IMR-90 (cell line): ENCODE data around the gene OGFOD2. TPM values are rescaled to one million over a fixed set of nuclear protein-coding genes. Genes with fewer than 3 reads are reported as not detected.

Experiments
- ATAC-seq: fragments of 200-7000 bp; cut with Tn5 transposase; 2 replicates; pipeline ENCODE4 v1.9.1; 2020; ENCODE audit warnings: low read depth, mild to moderate bottlenecking, moderate library complexity
- BruUV-seq: library from RNA; stranded (reverse); fragments of 400-500 nt; replicated peaks from 2 replicates; lab custom pipeline; 2021; lab: Mats Ljungman, UMichigan
- CTCF ChIA-PET: fragments of 300-600 bp; formaldehyde crosslinking; extraction: SDS; loops from one replicate; lab custom pipeline; 2021; ENCODE audit warnings: antibody characterized with exemption; lab: Yijun Ruan, JAX
- POLR2A ChIA-PET: fragments of 300-600 bp; sonication (Branson Sonifier 250); formaldehyde crosslinking; loops from one replicate; lab custom pipeline; 2022; ENCODE audit warnings: antibody characterized with exemption; ENCODE audit not compliant: unreplicated experiment; lab: Charles Lee
- DNase-seq: peaks from one replicate; pipeline ENCODE4 v3.0.0; 2013
- H2AFZ ChIP-seq: replicated peaks from 2 replicates; pipeline ENCODE3; 2013; ENCODE audit warnings: low read length, mild to moderate bottlenecking; ENCODE audit not compliant: poor library complexity
- H2AK5ac ChIP-seq: 2 replicates; pipeline ENCODE4 v1.6.1; 2013; ENCODE audit warnings: low read depth, low read length, inconsistent platforms
- H2AK9ac ChIP-seq: replicated peaks from 2 replicates; pipeline ENCODE3; 2013; ENCODE audit warnings: mild to moderate bottlenecking, low read depth, low read length, moderate library complexity; ENCODE audit not compliant: poor library complexity
- H2BK120ac ChIP-seq: 2 replicates; pipeline ENCODE4 v1.6.1; 2013; ENCODE audit warnings: low read depth, low read length, inconsistent platforms
- H2BK15ac ChIP-seq: 3 replicates; pipeline ENCODE4 v1.6.1; 2013; ENCODE audit warnings: low read depth, low read length, inconsistent platforms
- H2BK20ac ChIP-seq: 2 replicates; pipeline ENCODE4 v1.6.1; 2013; ENCODE audit warnings: low read depth, mild to moderate bottlenecking, inconsistent platforms, low read length, moderate library complexity
- H2BK5ac ChIP-seq: 2 replicates; pipeline ENCODE4 v1.6.1; 2013; ENCODE audit warnings: mild to moderate bottlenecking, low read depth, low read length, inconsistent platforms; ENCODE audit not compliant: poor library complexity, severe bottlenecking
- H3K14ac ChIP-seq: replicated peaks from 2 replicates; pipeline ENCODE4 v1.6.1; 2013; ENCODE audit warnings: low read depth, low read length, inconsistent platforms
- H3K18ac ChIP-seq: 2 replicates; pipeline ENCODE4 v1.6.1; 2013; ENCODE audit warnings: low read depth, low read length, control low read depth
- H3K23ac ChIP-seq: 2 replicates; pipeline ENCODE4 v1.6.1; 2013; ENCODE audit warnings: low read depth, low read length, inconsistent platforms
- H3K27ac ChIP-seq: 2 replicates; pipeline ENCODE4 v1.5.1; 2013; ENCODE audit warnings: mild to moderate bottlenecking, control low read depth, low read length; ENCODE audit not compliant: insufficient read depth
- H3K27me3 ChIP-seq: 2 replicates; pipeline ENCODE4 v1.6.1; 2013; ENCODE audit warnings: low read length; ENCODE audit not compliant: control insufficient read depth, insufficient read depth
- H3K36me3 ChIP-seq: 2 replicates; pipeline ENCODE4 v1.6.1; 2013; ENCODE audit warnings: low read length, mixed read lengths; ENCODE audit not compliant: control insufficient read depth, insufficient read depth
- H3K4ac ChIP-seq: 2 replicates; pipeline ENCODE4 v1.6.1; 2013; ENCODE audit warnings: low read depth, low read length, inconsistent platforms
- H3K4me1 ChIP-seq: 2 replicates; pipeline ENCODE4 v1.6.1; 2013; ENCODE audit warnings: low read length, mixed read lengths; ENCODE audit not compliant: control insufficient read depth, insufficient read depth
- H3K4me2 ChIP-seq: 2 replicates; pipeline ENCODE4 v1.6.1; 2013; ENCODE audit warnings: low read depth, mild to moderate bottlenecking, control low read depth, low read length, moderate library complexity
- H3K4me3 ChIP-seq: 2 replicates; pipeline ENCODE4 v1.5.1; 2013; ENCODE audit warnings: low read depth, mild to moderate bottlenecking, control low read depth, low read length, moderate library complexity; ENCODE audit not compliant: insufficient read depth
- H3K56ac ChIP-seq: 2 replicates; pipeline ENCODE4 v1.6.1; 2013; ENCODE audit warnings: low read length, inconsistent platforms; ENCODE audit not compliant: insufficient read depth; ENCODE audit errors: extremely low read depth
- H3K79me1 ChIP-seq, 2 experiments: 2 replicates each; pipeline ENCODE4 v1.6.1; 2013; ENCODE audit warnings: low read length in 2 of 2, inconsistent platforms in 1 of 2, low read depth in 1 of 2
- H3K9ac ChIP-seq: 2 replicates; pipeline ENCODE4 v1.6.1; 2013; ENCODE audit warnings: low read depth, low read length, control low read depth
- H3K9me1 ChIP-seq: 2 replicates; pipeline ENCODE4 v1.6.1; 2013; ENCODE audit warnings: low read length, inconsistent platforms; ENCODE audit not compliant: insufficient read depth
- H3K9me3 ChIP-seq: 2 replicates; pipeline ENCODE4 v1.6.1; 2013; ENCODE audit warnings: low read length; ENCODE audit not compliant: control insufficient read depth, insufficient read depth
- H4K20me1 ChIP-seq: 2 replicates; pipeline ENCODE4 v1.6.1; 2013; ENCODE audit warnings: low read length, inconsistent platforms; ENCODE audit not compliant: insufficient read depth
- H4K5ac ChIP-seq: 2 replicates; pipeline ENCODE4 v1.6.1; 2013; ENCODE audit warnings: mild to moderate bottlenecking, low read depth, low read length, control low read depth
- H4K8ac ChIP-seq, 2 experiments: 2 replicates each; pipeline ENCODE4 v1.6.1; 2013; ENCODE audit warnings: low read depth in 2 of 2, low read length in 2 of 2, control low read depth in 1 of 2, inconsistent platforms in 1 of 2
- H4K91ac ChIP-seq: 2 replicates; pipeline ENCODE4 v1.6.1; 2013; ENCODE audit warnings: low read depth, low read length, inconsistent platforms; ENCODE audit not compliant: insufficient read depth
- BHLHE40 ChIP-seq: fragments of 150-350 bp; IDR thresholded peaks from 2 replicates; pipeline ENCODE4 v1.6.1; 2016; ENCODE audit warnings: mild to moderate bottlenecking, low read depth, low read length
- CEBPB ChIP-seq: IDR thresholded peaks from 2 replicates; pipeline ENCODE4 v1.6.1; 2012; ENCODE audit warnings: low read depth, low read length, improper control_type of control experiment
- CHD1 ChIP-seq: IDR thresholded peaks from 2 replicates; pipeline ENCODE4 v1.6.1; 2012; ENCODE audit warnings: low read depth, low read length, improper control_type of control experiment
- CTCF ChIP-seq: conservative IDR thresholded peaks from 2 replicates; pipeline ENCODE4 v1.5.1; 2012; ENCODE audit warnings: mild to moderate bottlenecking, low read depth, low read length, improper control_type of control experiment
- ELK1 ChIP-seq: fragments of 150-350 bp; IDR thresholded peaks from 2 replicates; pipeline ENCODE4 v1.6.1; 2016; ENCODE audit warnings: low read depth, mild to moderate bottlenecking, low read length, moderate library complexity, borderline replicate concordance
- FOS ChIP-seq: fragments of 150-350 bp; IDR thresholded peaks from 2 replicates; pipeline ENCODE4 v1.6.1; 2016; ENCODE audit warnings: low read depth, low read length
- MAFK ChIP-seq: IDR thresholded peaks from 2 replicates; pipeline ENCODE4 v1.6.1; 2012; ENCODE audit warnings: low read depth, low read length, improper control_type of control experiment
- MAZ ChIP-seq: IDR thresholded peaks from 2 replicates; pipeline ENCODE4 v1.6.1; 2012; ENCODE audit warnings: low read depth, mild to moderate bottlenecking, low read length, improper control_type of control experiment, moderate library complexity, borderline replicate concordance
- MXI1 ChIP-seq: IDR thresholded peaks from 2 replicates; pipeline ENCODE4 v1.6.1; 2012; ENCODE audit warnings: low read depth, mild to moderate bottlenecking, low read length, moderate library complexity, borderline replicate concordance
- NFE2L2 ChIP-seq: fragments of 150-350 bp; IDR thresholded peaks from 2 replicates; pipeline ENCODE4 v1.6.1; 2016; ENCODE audit warnings: low read depth, mild to moderate bottlenecking, low read length
- POLR2A ChIP-seq: IDR thresholded peaks from 2 replicates; pipeline ENCODE4 v1.6.1; 2012; ENCODE audit warnings: mild to moderate bottlenecking, low read depth, low read length
- RAD21 ChIP-seq: IDR thresholded peaks from 2 replicates; pipeline ENCODE4 v1.6.1; 2012; ENCODE audit warnings: low read length, improper control_type of control experiment
- RCOR1 ChIP-seq: IDR thresholded peaks from 2 replicates; pipeline ENCODE4 v1.6.1; 2012; ENCODE audit warnings: mild to moderate bottlenecking, low read length, improper control_type of control experiment; ENCODE audit not compliant: insufficient replicate concordance
- RFX5 ChIP-seq: IDR thresholded peaks from 2 replicates; pipeline ENCODE4 v1.8.0; 2012; ENCODE audit warnings: low read depth, mild to moderate bottlenecking, low read length, moderate library complexity
- SMC3 ChIP-seq: fragments of 150-350 bp; IDR thresholded peaks from 2 replicates; pipeline ENCODE4 v1.6.1; 2016; ENCODE audit warnings: low read depth, mild to moderate bottlenecking, antibody characterized with exemption, low read length, moderate library complexity
- WGBS, 2 experiments: methylation state at CpG; one replicate each; pipeline versions ENCODE4 v1.1.5 to v1.1.7; 2013; ENCODE audit warnings: missing lambda C conversion rate in 2 of 2; ENCODE audit not compliant: insufficient read length in 1 of 2; ENCODE audit errors: extremely low coverage in 2 of 2; 5-methylcytosine and 5-hydroxymethylcytosine counted together
- dilution Hi-C: fragments of 300-500 bp; cut with HindIII; formaldehyde crosslinking; loops from one replicate; pipeline ENCODE4 v1.14.3; 2018; ENCODE audit warnings: low sequenced_read_pairs; ENCODE audit not compliant: unreplicated experiment
- in situ Hi-C: fragments of 300-500 bp; cut with MboI; formaldehyde crosslinking; loops from 3 replicates; pipeline ENCODE4 v1.14.3; 2019; ENCODE audit warnings: low sequenced_read_pairs, inconsistent platforms, mixed read lengths
- intact Hi-C: fragments of 100-400 bp; cut with micrococcal nuclease; formaldehyde crosslinking; loops from 2 replicates; pipeline ENCODE4 v1.10.0; 2022
- polyA plus RNA-seq, 3 experiments: library from polyadenylated mRNA; depleted of rRNA; stranded (reverse); fragments of >200 nt; gene quantifications; 2 replicates each; pipeline ENCODE4 v1.2.3, GENCODE V29; 2012; ENCODE audit warnings: low replicate concordance in 1 of 3
- total RNA-seq: library from RNA; depleted of rRNA; stranded (reverse); fragments of >200 nt; gene quantifications from 2 replicates; pipeline ENCODE4 v1.2.3, GENCODE V29; 2012
- TF ChIP-seq, protein P1 (sequence below): fragments of 150-350 bp; IDR thresholded peaks from 2 replicates; pipeline ENCODE4 v1.6.1; 2017; ENCODE audit warnings: mild to moderate bottlenecking, antibody characterized with exemption, low read length, low read depth

The OGFOD2 gene
- total and polyA plus RNA-seq, 2 of the 4 experiments (the other 2 are of a cell fraction): 4.3 to 18.2 TPM

GRCh38 chr12:122949405-122949804 lies 25.6 kb upstream of the OGFOD2 start:
- H3K36me3 ChIP-seq: no peaks in the 10 kb centered on the region
- no peak overlapping the region for H3K27ac ChIP-seq
- BruUV-seq: no TSS peak
- ChIA-PET CTCF (no interaction called here), POLR2A (no interaction called here)
- H2BK15ac ChIP-seq: no peak overlapping the region
- WGBS, 2 experiments: 95% methylated on average over 4 of the region's 8 CpGs; no CpG with 5 or more reads in 1 of the 2 experiments
- peak overlapping the region; percentile 16; the same call in 1 of the 2 replicates for H2BK120ac ChIP-seq
- no peak overlapping the region for H3K9ac ChIP-seq
- H4K20me1 ChIP-seq: peaks cover 5% of the 10 kb centered on the region; the same call in 1 of the 2 replicates
- DNase-seq (no peak), ATAC-seq (no peak)
- intact Hi-C loops (no loop called here), dilution Hi-C loops (no loop called here), in situ Hi-C loops (no loop called here)
- no peak overlapping the region for H4K5ac ChIP-seq
- peaks cover 0 to 24% of the 10 kb centered on the region in 2 experiments; a peak in 2 of 4 replicates for H3K79me1 ChIP-seq
- no peak overlapping the region for H3K14ac ChIP-seq
- peaks cover 20% of the 10 kb centered on the region for H3K4me1 ChIP-seq
- 0 out of 2 replicates have a peak overlapping the region, but pooled peaks have one; percentile 17 for H3K4ac ChIP-seq
- H3K9me1 ChIP-seq: peaks cover 25% of the 10 kb centered on the region
- H2AK5ac ChIP-seq: peak overlapping the region; percentile 24; the same call in 1 of the 2 replicates
- H3K18ac ChIP-seq: no peak overlapping the region
- H3K23ac ChIP-seq: no peak overlapping the region
- no peak overlapping the region for H2BK20ac ChIP-seq
- H2AFZ ChIP-seq: no peak overlapping the region
- H3K4me3 ChIP-seq: no peak overlapping the region
- H3K56ac ChIP-seq: no peak overlapping the region
- peak overlapping the region; percentile 73 for H2AK9ac ChIP-seq
- H3K27me3 ChIP-seq: no peaks in the 10 kb centered on the region
- no peak overlapping the region for H3K4me2 ChIP-seq
- no peak overlapping the region for H4K91ac ChIP-seq
- no peak for TF ChIP-seq RAD21
- no peak for TF ChIP-seq CTCF
- no peak for TF ChIP-seq NFE2L2
- no peak for TF ChIP-seq MAFK
- no peak for TF ChIP-seq FOS
- no peak for TF ChIP-seq RFX5
- no peak for TF ChIP-seq SMC3
- no peak for TF ChIP-seq POLR2A
- no peak for TF ChIP-seq MAZ
- TF ChIP-seq RCOR1: no peak
- no peak for TF ChIP-seq CHD1
- no peak for TF ChIP-seq MXI1
- TF ChIP-seq CEBPB: no peak
- no peak for TF ChIP-seq ELK1
- no peak for TF ChIP-seq BHLHE40
- TF ChIP-seq, protein P1, sequence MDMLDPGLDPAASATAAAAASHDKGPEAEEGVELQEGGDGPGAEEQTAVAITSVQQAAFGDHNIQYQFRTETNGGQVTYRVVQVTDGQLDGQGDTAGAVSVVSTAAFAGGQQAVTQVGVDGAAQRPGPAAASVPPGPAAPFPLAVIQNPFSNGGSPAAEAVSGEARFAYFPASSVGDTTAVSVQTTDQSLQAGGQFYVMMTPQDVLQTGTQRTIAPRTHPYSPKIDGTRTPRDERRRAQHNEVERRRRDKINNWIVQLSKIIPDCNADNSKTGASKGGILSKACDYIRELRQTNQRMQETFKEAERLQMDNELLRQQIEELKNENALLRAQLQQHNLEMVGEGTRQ: no peak
- no peaks in the 10 kb centered on the region for H3K9me3 ChIP-seq
- H2BK5ac ChIP-seq: no peak overlapping the region
- no peak overlapping the region for H4K8ac ChIP-seq
